Gastroesophageal sphincter (tissue), 3 donors: Measurements from ENCODE around the gene DMD.

Experiments used
- EP300 ChIP-seq: sonication (generic); formaldehyde crosslinking; IDR thresholded peaks from one replicate; pipeline ENCODE4 v1.6.1; 2017; ENCODE audit warnings: antibody characterized with exemption, mild to moderate bottlenecking
- POLR2A ChIP-seq, 2 donors: fragments of 450-650 bp; IDR thresholded peaks; one replicate each; pipeline ENCODE4 v1.6.1; 2017; ENCODE audit warnings: antibody characterized with exemption in 2 of 2, mild to moderate bottlenecking in 2 of 2, moderate library complexity in 1 of 2
- TF ChIP-seq, protein P1 (sequence below), 4 experiments: fragments of 200-600 bp in 2 of 4; fragments of 450-650 bp in 2 of 4; sonication (generic) in 1 of 4; IDR thresholded peaks; one replicate each; pipeline ENCODE4 v1.5.1; 2017 to 2019; ENCODE audit warnings: antibody characterized with exemption in 4 of 4, mild to moderate bottlenecking in 2 of 4, moderate library complexity in 2 of 4

- TF ChIP-seq, protein P1, sequence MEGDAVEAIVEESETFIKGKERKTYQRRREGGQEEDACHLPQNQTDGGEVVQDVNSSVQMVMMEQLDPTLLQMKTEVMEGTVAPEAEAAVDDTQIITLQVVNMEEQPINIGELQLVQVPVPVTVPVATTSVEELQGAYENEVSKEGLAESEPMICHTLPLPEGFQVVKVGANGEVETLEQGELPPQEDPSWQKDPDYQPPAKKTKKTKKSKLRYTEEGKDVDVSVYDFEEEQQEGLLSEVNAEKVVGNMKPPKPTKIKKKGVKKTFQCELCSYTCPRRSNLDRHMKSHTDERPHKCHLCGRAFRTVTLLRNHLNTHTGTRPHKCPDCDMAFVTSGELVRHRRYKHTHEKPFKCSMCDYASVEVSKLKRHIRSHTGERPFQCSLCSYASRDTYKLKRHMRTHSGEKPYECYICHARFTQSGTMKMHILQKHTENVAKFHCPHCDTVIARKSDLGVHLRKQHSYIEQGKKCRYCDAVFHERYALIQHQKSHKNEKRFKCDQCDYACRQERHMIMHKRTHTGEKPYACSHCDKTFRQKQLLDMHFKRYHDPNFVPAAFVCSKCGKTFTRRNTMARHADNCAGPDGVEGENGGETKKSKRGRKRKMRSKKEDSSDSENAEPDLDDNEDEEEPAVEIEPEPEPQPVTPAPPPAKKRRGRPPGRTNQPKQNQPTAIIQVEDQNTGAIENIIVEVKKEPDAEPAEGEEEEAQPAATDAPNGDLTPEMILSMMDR (IDR thresholded peaks at IDR 0.05) = no peak
- no peak for TF ChIP-seq EP300
- TF ChIP-seq POLR2A (IDR thresholded peaks at IDR 0.05) = no peak
These were observed 1084.4 kb downstream of the DMD start for GRCh38 chrX:32126997-32127396.
